ENCODE measurements around the gene IFNL2.

DNA sequence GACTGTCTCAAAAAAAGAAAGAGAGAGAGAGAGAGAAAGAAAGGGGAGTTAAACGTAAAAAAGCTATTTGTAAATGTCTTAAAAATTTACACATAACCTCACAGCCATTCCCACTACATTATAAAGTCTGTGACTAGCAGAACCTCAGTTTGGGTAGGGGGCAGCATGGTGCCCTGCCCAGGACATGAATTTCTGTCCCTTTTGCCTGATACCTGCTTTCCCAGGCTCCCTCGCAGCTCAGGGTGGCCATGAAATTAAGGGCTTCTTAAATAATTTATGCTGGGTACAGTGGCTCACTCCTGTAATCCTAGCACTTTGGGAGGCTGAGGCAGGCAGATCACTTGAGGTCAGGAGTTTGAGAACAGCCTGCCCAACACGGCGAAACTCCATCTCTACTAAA is 32.8 kb downstream of the IFNL2 start:
- no peak for TF ChIP-seq CEBPB (IDR thresholded peaks at IDR 0.05; ENCODE audit: low read depth, low read length)
- no peak for TF ChIP-seq RFX5 (IDR thresholded peaks at IDR 0.05; ENCODE audit: low read depth, low read length)
- no peak for TF ChIP-seq POLR2A (IDR thresholded peaks at IDR 0.05; ENCODE audit: low read depth, low read length)
- TF ChIP-seq, protein P1, sequence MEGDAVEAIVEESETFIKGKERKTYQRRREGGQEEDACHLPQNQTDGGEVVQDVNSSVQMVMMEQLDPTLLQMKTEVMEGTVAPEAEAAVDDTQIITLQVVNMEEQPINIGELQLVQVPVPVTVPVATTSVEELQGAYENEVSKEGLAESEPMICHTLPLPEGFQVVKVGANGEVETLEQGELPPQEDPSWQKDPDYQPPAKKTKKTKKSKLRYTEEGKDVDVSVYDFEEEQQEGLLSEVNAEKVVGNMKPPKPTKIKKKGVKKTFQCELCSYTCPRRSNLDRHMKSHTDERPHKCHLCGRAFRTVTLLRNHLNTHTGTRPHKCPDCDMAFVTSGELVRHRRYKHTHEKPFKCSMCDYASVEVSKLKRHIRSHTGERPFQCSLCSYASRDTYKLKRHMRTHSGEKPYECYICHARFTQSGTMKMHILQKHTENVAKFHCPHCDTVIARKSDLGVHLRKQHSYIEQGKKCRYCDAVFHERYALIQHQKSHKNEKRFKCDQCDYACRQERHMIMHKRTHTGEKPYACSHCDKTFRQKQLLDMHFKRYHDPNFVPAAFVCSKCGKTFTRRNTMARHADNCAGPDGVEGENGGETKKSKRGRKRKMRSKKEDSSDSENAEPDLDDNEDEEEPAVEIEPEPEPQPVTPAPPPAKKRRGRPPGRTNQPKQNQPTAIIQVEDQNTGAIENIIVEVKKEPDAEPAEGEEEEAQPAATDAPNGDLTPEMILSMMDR (conservative IDR thresholded peaks at IDR 0.05; ENCODE audit: low read depth, low read length): no peak
- TF ChIP-seq NFE2L2 (IDR thresholded peaks at IDR 0.05; ENCODE audit: low read depth, low read length): no peak
- no peak for TF ChIP-seq MAZ (IDR thresholded peaks at IDR 0.05; ENCODE audit: borderline replicate concordance, low read depth, low read length)
- no peak for TF ChIP-seq RAD21 (IDR thresholded peaks at IDR 0.05; ENCODE audit: low read length)
- TF ChIP-seq, protein P2, sequence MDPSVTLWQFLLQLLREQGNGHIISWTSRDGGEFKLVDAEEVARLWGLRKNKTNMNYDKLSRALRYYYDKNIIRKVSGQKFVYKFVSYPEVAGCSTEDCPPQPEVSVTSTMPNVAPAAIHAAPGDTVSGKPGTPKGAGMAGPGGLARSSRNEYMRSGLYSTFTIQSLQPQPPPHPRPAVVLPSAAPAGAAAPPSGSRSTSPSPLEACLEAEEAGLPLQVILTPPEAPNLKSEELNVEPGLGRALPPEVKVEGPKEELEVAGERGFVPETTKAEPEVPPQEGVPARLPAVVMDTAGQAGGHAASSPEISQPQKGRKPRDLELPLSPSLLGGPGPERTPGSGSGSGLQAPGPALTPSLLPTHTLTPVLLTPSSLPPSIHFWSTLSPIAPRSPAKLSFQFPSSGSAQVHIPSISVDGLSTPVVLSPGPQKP (IDR thresholded peaks at IDR 0.05; ENCODE audit: borderline replicate concordance, low read depth, low read length): no peak
- TF ChIP-seq RCOR1 (IDR thresholded peaks at IDR 0.05; ENCODE audit: insufficient replicate concordance, low read length): no peak
- no peak for TF ChIP-seq BHLHE40 (IDR thresholded peaks at IDR 0.05; ENCODE audit: low read depth, low read length)
